GM19099 (cell line): Measurements from ENCODE around the gene ATP2C2.

Experiments
- POLR2A ChIP-seq: IDR thresholded peaks from 3 replicates; pipeline ENCODE4 v1.6.1; 2011; ENCODE audit warnings: low read depth; ENCODE audit not compliant: insufficient read length; ENCODE audit errors: extremely low read depth

The ATP2C2 gene

GRCh38 chr16:84478172-84478947 is 110.0 kb downstream of the ATP2C2 start:
- no peak for TF ChIP-seq POLR2A

- no peak for TF ChIP-seq POLR2A
Observed at GRCh38 chr16:84479716-84480450, 111.5 kb downstream of the ATP2C2 start.

GRCh38 chr16:84481051-84481735 is 112.9 kb downstream of the ATP2C2 start:
- TF ChIP-seq POLR2A: no peak

GRCh38 chr16:84482001-84482891 is 113.9 kb downstream of the ATP2C2 start:
- TF ChIP-seq POLR2A: no peak

GRCh38 chr16:84482951-84483881 is 114.9 kb downstream of the ATP2C2 start:
- TF ChIP-seq POLR2A: no peak

GRCh38 chr16:84483882-84484565 is 115.7 kb downstream of the ATP2C2 start:
- no peak for TF ChIP-seq POLR2A

- no peak for TF ChIP-seq POLR2A
Observed at GRCh38 chr16:84484579-84485254, 116.4 kb downstream of the ATP2C2 start.

- TF ChIP-seq POLR2A: no peak
Observed at GRCh38 chr16:84485255-84486010, 117.1 kb downstream of the ATP2C2 start.

- no peak for TF ChIP-seq POLR2A
Observed at GRCh38 chr16:84486126-84486525, 117.8 kb downstream of the ATP2C2 start.

GRCh38 chr16:84486551-84487235 is 118.4 kb downstream of the ATP2C2 start:
- no peak for TF ChIP-seq POLR2A

- no peak for TF ChIP-seq POLR2A
Observed at GRCh38 chr16:84487358-84487757, 119.0 kb downstream of the ATP2C2 start.
